Adrenal gland (tissue), 12 donors: Measurements from ENCODE around the gene MRPL28. TPM values are rescaled to one million over a fixed set of nuclear protein-coding genes. Genes with fewer than 3 reads are reported as not detected.

Source experiments
- DNase-seq, 7 donors: peaks; one replicate each; pipeline ENCODE4 v3.0.0-alpha.2; 2019 to 2020
- H3K27ac ChIP-seq, 5 donors: fragments of 200-600 bp; sonication (generic) in 4 of 5; 1 replicate in 3 of 5; 2 replicates in 2 of 5; pipeline versions ENCODE4 v1.5.1 to v1.8.0; 2016 to 2020; ENCODE audit warnings: mild to moderate bottlenecking in 1 of 5
- H3K27me3 ChIP-seq: fragments of 200-600 bp; 2 replicates; pipeline ENCODE4 v1.8.0; 2021
- H3K36me3 ChIP-seq, 2 donors: fragments of 200-600 bp; replicated peaks in 1 of 2; 1 replicate in 1 of 2; 2 replicates in 1 of 2; pipeline versions ENCODE4 v1.5.1 to v1.8.0; 2018 to 2022
- H3K4me1 ChIP-seq, 2 donors: fragments of 200-600 bp; replicated peaks in 1 of 2; 1 replicate in 1 of 2; 2 replicates in 1 of 2; pipeline versions ENCODE4 v1.5.1 to v1.8.0; 2018 to 2021
- H3K4me3 ChIP-seq, 4 donors: fragments of 200-600 bp; sonication (generic) in 3 of 4; one replicate each; pipeline ENCODE4 v1.5.1; 2016 to 2018
- H3K9me3 ChIP-seq, 3 donors: fragments of 200-600 bp; sonication (generic) in 1 of 3; replicated peaks in 1 of 3; 1 replicate in 2 of 3; 2 replicates in 1 of 3; pipeline versions ENCODE4 v1.5.1 to v1.8.0; 2016 to 2021
- POLR2A ChIP-seq, 2 donors: fragments of 450-650 bp; IDR thresholded peaks; one replicate each; pipeline ENCODE4 v1.6.1; 2017; ENCODE audit warnings: antibody characterized with exemption in 2 of 2, mild to moderate bottlenecking in 2 of 2, moderate library complexity in 1 of 2
- WGBS, 4 donors: extraction: QIAGEN DNeasy Blood & Tissue Kit in 2 of 4; methylation state at CpG; one replicate each; pipeline versions ENCODE4 v1.1.5 to v1.1.7; 2013 to 2017; 5-methylcytosine and 5-hydroxymethylcytosine counted together
- intact Hi-C, 2 donors: fragments of 100-400 bp; cut with DNase I; formaldehyde crosslinking; loops; one replicate each; pipeline versions ENCODE4 v1.14.1 to v1.15.0; 2022 to 2023
- polyA plus RNA-seq, 3 donors: library from polyadenylated mRNA; stranded (reverse); fragments of 200-250 nt in 2 of 3; fragments of 350-450 nt in 1 of 3; fragmentation: Illumina TruSeq in 1 of 3; extraction: RNeasy Lipid Tissue Mini Kit (QIAGEN cat#74804) in 1 of 3; gene quantifications; one replicate each; pipeline ENCODE4 v1.2.3, GENCODE V29; 2013 to 2014
- total RNA-seq, 9 donors: library from RNA; depleted of rRNA in 4 of 9; stranded (reverse); fragments of >200 nt in 4 of 9; fragments of 120-200 nt in 1 of 9; fragmentation: NEBNext Ultra II Directional in 1 of 9; extraction: Animal tissue kit (Norgen Biotek cat#: 25700) in 1 of 9; gene quantifications; one replicate each; pipeline versions ENCODE4 v1.1.0 to v1.2.4, GENCODE V29; 2013 to 2023
- TF ChIP-seq, protein P1 (sequence below), 6 experiments: fragments of 450-650 bp in 4 of 6; fragments of 200-600 bp in 2 of 6; sonication (generic) in 1 of 6; IDR thresholded peaks; 1 replicate in 5 of 6; 2 replicates in 1 of 6; pipeline versions ENCODE4 v1.5.1 to v1.8.0; 2016 to 2021; ENCODE audit warnings: antibody characterized with exemption in 6 of 6, mild to moderate bottlenecking in 2 of 6, moderate library complexity in 1 of 6
- donor health status: healthy with polysubstance abuse.
- donor health status: Bipolar disorder and iron deficiency.
- donor health status: DM: yes; HTN: yes; CAD: no.
- donor health status: DM: no; HTN: no; CAD: no.
- donor health status: DM: no; HTN: no; CAD: no.
- donor health status: DM: yes; HTN: yes; CAD: no.

MRPL28 gene
- total and polyA plus RNA-seq, 12 donors, result 42.9 to 155 (median 81.4) TPM

- intact Hi-C loops, result no loop called here
- Histone ChIP-seq H3K27ac (no peak overlapping the region), H3K36me3 (peaks cover 0 to 3% of the 10 kb centered on the region in 2 donors), H3K9me3 (no peaks in the 10 kb centered on the region), H3K4me1 (peaks cover 9 to 11% of the 10 kb centered on the region in 2 donors), H3K4me3 (no peak overlapping the region), H3K27me3 (no peaks in the 10 kb centered on the region)
- DNase-seq, result no peak
- 88 to 93% (median 90%) methylated on average over 10 to 23 of the region's 23 CpGs for WGBS, 4 donors
- TF ChIP-seq, protein P1, sequence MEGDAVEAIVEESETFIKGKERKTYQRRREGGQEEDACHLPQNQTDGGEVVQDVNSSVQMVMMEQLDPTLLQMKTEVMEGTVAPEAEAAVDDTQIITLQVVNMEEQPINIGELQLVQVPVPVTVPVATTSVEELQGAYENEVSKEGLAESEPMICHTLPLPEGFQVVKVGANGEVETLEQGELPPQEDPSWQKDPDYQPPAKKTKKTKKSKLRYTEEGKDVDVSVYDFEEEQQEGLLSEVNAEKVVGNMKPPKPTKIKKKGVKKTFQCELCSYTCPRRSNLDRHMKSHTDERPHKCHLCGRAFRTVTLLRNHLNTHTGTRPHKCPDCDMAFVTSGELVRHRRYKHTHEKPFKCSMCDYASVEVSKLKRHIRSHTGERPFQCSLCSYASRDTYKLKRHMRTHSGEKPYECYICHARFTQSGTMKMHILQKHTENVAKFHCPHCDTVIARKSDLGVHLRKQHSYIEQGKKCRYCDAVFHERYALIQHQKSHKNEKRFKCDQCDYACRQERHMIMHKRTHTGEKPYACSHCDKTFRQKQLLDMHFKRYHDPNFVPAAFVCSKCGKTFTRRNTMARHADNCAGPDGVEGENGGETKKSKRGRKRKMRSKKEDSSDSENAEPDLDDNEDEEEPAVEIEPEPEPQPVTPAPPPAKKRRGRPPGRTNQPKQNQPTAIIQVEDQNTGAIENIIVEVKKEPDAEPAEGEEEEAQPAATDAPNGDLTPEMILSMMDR (IDR thresholded peaks at IDR 0.05), result no peak
- TF ChIP-seq POLR2A (IDR thresholded peaks at IDR 0.05), result no peak
These were observed 29.8 kb downstream of the MRPL28 start for GRCh38 chr16:340370-341091.

DNA sequence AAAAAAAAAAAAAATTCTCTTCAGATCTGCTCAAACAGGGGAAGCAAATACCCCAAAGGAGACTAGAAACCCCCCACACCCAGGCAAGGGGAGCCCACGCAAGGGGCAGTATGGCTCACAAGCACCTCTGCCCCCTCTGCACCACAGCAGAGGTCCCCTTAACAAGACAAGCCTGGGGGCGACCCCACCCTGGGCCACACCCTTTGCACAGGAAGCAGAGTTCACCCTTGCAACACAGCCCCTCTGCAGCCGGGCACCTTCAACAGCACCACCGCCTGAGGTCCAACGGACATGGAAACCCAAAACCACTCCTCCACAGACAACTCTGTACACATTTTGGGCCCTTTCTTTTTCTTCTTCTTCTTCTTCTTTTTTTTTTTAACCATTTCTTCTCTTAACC lies 30.7 kb downstream of the MRPL28 start:
- intact Hi-C loops, result no loop called here
- H3K4me3 ChIP-seq, result no peak overlapping the region

DNA sequence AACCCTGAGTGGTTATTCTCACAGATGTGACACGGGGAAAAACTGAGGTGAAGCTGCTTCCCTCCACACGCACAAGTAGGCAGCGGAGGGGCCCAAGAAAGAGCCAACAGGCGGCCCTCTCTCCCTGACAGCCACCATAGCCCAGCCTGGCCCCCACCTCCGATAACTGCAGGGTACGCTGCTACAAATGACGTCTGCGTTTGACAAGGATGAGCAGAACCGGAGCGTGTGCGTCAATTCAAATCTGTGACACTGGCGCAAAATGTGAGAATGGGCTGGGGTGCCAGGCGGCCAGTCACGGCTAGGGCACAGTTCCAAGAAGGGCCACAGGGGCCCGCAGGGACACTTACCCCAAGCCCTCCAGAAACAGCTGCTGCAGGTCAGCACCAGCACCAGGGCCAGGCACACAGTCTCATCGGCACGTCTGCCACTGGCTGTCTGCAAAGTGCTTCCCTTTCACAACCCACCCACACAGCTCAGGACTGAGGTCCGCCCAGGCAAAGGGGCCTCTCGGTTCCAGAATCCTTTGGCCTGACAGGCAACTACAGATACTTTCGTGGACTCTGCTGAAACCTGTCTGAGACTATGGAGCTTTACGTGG lies 32.3 kb downstream of the MRPL28 start:
- H3K36me3 ChIP-seq, result no peaks in the 10 kb centered on the region
- peaks cover 6 to 9% of the 10 kb centered on the region in 2 donors for H3K4me1 ChIP-seq
- H3K27me3 ChIP-seq, result no peaks in the 10 kb centered on the region
- intact Hi-C loops, result no loop called here
- no peak for DNase-seq
- TF ChIP-seq, protein P1 (IDR thresholded peaks at IDR 0.05), result no peak
- no peak for TF ChIP-seq POLR2A (IDR thresholded peaks at IDR 0.05)
- H3K4me3 ChIP-seq, result no peak overlapping the region
- no peak overlapping the region for H3K27ac ChIP-seq
- 80 to 88% (median 84%) methylated on average over 10 to 21 of the region's 21 CpGs for WGBS, 4 donors
- H3K9me3 ChIP-seq, result no peaks in the 10 kb centered on the region

More for the DNA sequence above, 30.7 kb downstream of the MRPL28 start:
- WGBS, 4 donors, result 70 to 80% (median 71%) methylated on average over 5 of the region's 5 CpGs
- peaks cover 9 to 11% of the 10 kb centered on the region in 2 donors for H3K4me1 ChIP-seq
- no peaks in the 10 kb centered on the region for H3K36me3 ChIP-seq
- no peaks in the 10 kb centered on the region for H3K27me3 ChIP-seq
- no peaks in the 10 kb centered on the region for H3K9me3 ChIP-seq
- H3K27ac ChIP-seq, result no peak overlapping the region
- no peak for DNase-seq
- TF ChIP-seq POLR2A (IDR thresholded peaks at IDR 0.05), result no peak
- TF ChIP-seq, protein P1 (IDR thresholded peaks at IDR 0.05), result no peak

GRCh38 chr16:337437-337836 lies 32.9 kb downstream of the MRPL28 start:
- Histone ChIP-seq H3K4me3 (no peak overlapping the region), H3K9me3 (no peaks in the 10 kb centered on the region), H3K27ac (no peak overlapping the region), H3K4me1 (peaks cover 0 to 3% of the 10 kb centered on the region in 2 donors), H3K36me3 (no peaks in the 10 kb centered on the region), H3K27me3 (no peaks in the 10 kb centered on the region)
- intact Hi-C loops, result no loop called here
- WGBS, 4 donors, result 81 to 91% (median 90%) methylated on average over 4 to 10 of the region's 10 CpGs
- TF ChIP-seq, protein P1 (IDR thresholded peaks at IDR 0.05), result no peak
- no peak for TF ChIP-seq POLR2A (IDR thresholded peaks at IDR 0.05)
- DNase-seq, result no peak
